AG08395 (cell line): ENCODE data around the gene HOXA2.
A peak's percentile ranks its signal among the peaks of the same experiment; 100 is the strongest.

Experiments used
- DNase-seq: peaks from one replicate; pipeline ENCODE4 v3.0.0; 2012; ENCODE audit warnings: mixed read lengths, low spot score

The HOXA2 gene

GRCh38 chr7:27078616-27079233, 23.8 kb downstream of the HOXA2 start:
- no peak for DNase-seq

GRCh38 chr7:27073076-27073475, 29.4 kb downstream of the HOXA2 start:
- DNase-seq = no peak

DNA sequence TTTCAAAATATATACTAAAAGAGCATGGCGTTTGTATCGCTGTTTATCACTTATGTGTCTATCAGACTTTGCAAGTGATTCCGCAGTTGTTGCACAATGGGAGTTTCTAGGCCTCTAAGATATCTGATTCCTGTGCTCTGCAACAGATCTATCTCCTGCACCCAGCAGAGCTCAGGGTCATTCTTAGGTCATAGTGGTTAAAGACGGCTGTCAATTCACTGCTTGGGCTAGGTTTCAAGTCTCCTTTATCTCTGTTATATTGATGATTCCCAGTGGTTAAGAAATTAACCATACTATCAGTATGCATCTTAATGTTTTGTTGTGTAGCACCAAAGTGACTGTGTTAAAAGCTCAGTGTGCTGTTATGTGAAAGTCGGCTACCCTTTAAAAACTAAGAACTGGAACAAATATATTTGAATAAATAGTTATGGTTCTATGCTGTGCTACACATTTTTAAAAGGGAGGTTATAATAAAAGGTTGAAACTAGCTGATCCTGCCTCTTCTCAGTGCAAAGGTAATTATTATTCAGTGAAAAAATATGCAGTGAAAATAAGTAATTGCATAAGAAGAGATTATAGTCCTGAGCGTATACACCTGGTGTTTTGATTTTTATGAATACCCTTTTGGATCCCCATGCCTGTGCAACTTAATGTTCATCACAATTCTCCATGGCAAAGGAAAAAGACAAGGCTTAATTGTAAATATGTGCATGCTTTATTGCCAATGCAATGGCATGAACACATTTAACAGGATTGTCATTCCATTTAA, 30.7 kb downstream of the HOXA2 start:
- no peak for DNase-seq

DNA sequence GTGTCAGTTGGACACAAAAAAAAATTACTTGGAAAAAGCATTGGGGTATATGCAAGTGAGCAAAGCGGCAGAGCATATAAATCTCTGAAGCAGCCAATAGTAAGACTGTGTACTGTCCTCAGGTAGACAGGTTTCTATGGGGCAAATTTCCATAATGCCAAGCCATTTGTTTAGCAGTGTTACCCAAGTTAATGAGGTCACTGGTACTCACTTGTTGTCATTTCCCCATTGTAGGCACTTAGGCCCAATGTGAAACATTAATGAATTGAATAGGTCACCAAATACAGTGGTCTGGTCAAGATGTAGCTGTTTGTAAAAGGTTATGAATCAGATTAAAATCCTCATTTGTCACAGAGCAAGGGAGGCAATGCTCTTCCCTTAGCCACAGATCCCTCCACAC, 34.2 kb downstream of the HOXA2 start:
- DNase-seq = no peak

DNA sequence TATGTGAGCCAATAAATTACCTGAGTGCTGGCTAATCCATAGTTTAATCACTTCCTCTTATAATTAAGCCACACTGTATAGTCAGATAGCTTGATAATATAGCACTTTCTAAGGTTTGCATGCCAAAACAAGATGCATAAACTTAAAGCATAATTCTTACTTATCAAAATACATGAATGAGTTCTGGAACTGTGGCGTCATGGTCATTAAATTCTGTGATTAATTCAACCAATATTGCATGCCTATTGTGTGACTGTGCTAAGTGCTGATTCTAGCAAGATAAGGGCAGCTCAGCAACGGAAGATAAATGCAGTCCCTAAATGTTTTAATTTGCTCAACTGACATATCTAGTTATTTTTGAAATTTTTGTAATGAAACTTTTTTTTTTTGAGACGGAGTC, 36.3 kb downstream of the HOXA2 start:
- DNase-seq = peak; percentile 52

- DNase-seq = no peak
Measured at GRCh38 chr7:27065709-27066108, 36.8 kb downstream of the HOXA2 start.

DNA sequence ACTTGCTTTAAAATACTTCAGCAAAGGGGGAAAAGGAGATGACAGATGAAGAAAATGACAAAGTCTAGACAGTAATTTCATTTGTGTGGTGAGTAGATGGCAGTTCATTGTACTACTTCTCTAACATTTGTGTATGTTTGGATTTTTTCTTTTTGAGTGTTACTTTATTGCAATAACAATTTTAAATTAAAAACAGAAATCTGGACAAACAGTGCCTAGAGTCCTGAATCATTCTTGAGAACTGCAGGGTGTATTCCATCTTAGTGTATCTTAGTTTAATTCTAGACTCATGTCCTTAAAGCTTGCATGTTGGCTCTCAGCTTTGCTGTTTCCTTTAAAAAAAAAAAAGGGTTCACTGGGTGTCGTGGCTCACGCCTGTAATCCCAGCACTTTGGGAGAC, 37.8 kb downstream of the HOXA2 start:
- no peak for DNase-seq

DNA sequence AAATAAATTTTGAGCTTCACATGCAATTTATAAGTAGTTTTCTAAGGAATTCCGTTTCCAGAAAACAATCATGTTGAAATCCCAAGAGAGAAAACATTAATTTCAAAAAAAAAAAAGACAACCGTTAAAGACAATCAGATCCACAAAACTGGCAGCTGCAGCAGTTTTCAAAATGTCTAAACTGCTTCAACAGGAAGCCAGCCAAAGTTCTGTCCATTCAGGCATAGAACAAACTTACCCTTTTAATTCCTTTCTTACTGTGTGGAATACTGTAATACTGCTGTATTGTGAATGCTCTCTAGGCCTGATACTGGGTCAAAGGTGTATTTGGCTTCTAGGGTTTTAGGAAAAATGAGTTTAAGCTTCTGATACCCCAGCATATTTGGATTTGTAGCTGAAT, 38.3 kb downstream of the HOXA2 start:
- no peak for DNase-seq

- DNase-seq = no peak
Measured at GRCh38 chr7:27062946-27063345, 39.5 kb downstream of the HOXA2 start.

DNA sequence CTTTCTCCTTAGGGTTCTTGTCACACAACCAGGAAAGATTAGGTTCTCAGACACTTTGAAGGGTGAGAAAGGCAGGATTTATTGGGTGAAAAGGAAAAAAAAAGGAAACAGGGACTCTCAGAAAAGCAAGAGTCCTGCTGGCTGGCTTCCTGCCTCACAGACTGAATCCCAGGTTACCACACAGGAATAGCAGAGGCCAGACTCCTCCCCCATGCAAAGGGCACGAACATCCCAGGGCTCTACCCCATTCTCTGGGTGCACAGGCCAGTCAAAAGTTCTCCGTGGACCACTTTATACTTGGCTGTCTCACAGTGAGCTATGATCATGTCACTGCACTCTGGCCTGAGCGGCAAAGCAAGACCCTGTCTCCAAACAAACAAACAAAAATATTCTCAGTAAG, 49.3 kb downstream of the HOXA2 start:
- no peak for DNase-seq

GRCh38 chr7:27051451-27051850, 51.0 kb downstream of the HOXA2 start:
- no peak for DNase-seq
